ENCODE results near the gene PSD. TPM values are rescaled to one million over a fixed set of nuclear protein-coding genes. Genes with fewer than 3 reads are reported as not detected.
A peak's percentile ranks its signal among the peaks of the same experiment; 100 is the strongest.

Gene PSD
- total RNA-seq, 1 experiment from 2014 or later: 2.4 TPM

- intact Hi-C loops (cut with micrococcal nuclease; ENCODE audit: unreplicated experiment): loop anchor here (5.0 kb wide), 1 partner anchor 44 kb away; no protein-coding TSS in a partner anchor
- no peak for ATAC-seq
- no TSS peak for BruUV-seq (replicated peaks)
Observed at GRCh38 chr10:102433619-102434046, 15.0 kb upstream of the PSD start.

DNA sequence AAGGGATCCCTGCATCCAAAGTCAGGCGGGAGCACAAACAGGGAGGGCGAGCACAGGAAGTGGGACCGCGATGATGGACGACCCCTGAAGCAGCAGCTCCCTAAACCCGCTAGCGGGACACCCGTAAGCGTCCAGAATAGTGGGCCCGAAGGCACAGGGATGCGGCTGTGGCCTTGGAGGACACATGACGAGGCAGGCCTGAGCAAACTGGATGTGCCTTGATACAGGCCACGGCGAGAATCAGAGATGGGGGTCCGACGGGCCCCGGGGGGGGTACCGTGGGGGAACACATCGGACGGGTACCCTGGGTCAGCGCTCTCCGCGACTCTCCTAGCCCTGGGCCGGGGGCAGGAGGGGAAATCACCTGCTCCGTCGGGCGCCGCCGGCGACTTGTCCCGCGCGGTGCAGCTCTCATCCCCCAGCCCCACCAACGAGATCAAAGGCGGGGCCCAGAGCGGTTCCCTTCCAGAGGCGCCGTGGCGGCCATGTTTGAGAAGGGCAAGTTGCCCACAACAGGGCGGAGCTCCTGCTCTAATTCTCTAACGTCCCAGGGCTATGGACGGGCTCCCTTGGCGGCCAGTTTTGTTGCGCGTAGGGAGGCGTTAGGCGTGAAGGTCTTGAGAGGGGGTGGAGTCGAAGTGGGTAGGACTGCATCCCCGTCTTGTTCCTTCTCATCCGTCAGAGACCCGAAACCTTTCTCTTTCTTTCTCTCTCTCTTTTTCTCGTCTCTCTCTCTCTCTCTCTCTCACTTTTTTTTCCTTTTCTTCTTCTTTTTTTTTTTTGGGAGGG, 13.8 kb upstream of the PSD start, which contains the start of gene CUEDC2:
TSS of gene CUEDC2 (minus strand) at position 413 of the 789 bp plus-strand sequence. CDS start 7,386 bp downstream, outside the sequence.
- in situ Hi-C loops (cut with HindIII; ENCODE audit: low pct_unique_long_range_greater_than_20kb, low sequenced_read_pairs): no loop called here
- ATAC-seq (peak; percentile 96), DNase-seq (ENCODE audit: low read depth, low spot score) (peak; percentile 80)
- Histone ChIP-seq H3K27me3 (ENCODE audit: control insufficient read depth, insufficient read depth, low read length) (no peaks in the 10 kb centered on the region), H3K27ac (ENCODE audit: low read length) (peak within 1 kb of the TSS; percentile 97), H3K4me1 (ENCODE audit: control insufficient read depth, insufficient read depth, low read length) (peaks cover 14% of the 10 kb centered on the region), H3K4me3 (ENCODE audit: low read depth in 2 of 2, low read length in 2 of 2) (peak within 1 kb of the TSS; percentile 88 to 98), H3K9me3 (ENCODE audit: control insufficient read depth, insufficient read depth, low read depth, low read length) (no peaks in the 10 kb centered on the region), H3K36me3 (ENCODE audit: control insufficient read depth, insufficient read depth, low read length) (no peaks in the 10 kb centered on the region; the same call in 1 of the 2 replicates)
- BruUV-seq (replicated peaks): no TSS peak
- intact Hi-C loops (cut with micrococcal nuclease; ENCODE audit: unreplicated experiment): loop anchor here (5.0 kb wide), 1 partner anchor 45 kb away; no protein-coding TSS in a partner anchor
- peak in 1 of 2 experiments; percentile 68; a peak in 1 of 4 replicates for TF ChIP-seq REST (IDR thresholded peaks at IDR 0.05; ENCODE audit: insufficient read depth in 1 of 2, low read depth in 2 of 2, low read length in 1 of 2)
- peak; percentile 92 for TF ChIP-seq POLR2AphosphoS5 (IDR thresholded peaks at IDR 0.05; ENCODE audit: low read depth, low read length)
- peak; percentile 100 for TF ChIP-seq TCF7L2 (IDR thresholded peaks at IDR 0.05; ENCODE audit: low read depth, low read length)
- TF ChIP-seq, protein P1, sequence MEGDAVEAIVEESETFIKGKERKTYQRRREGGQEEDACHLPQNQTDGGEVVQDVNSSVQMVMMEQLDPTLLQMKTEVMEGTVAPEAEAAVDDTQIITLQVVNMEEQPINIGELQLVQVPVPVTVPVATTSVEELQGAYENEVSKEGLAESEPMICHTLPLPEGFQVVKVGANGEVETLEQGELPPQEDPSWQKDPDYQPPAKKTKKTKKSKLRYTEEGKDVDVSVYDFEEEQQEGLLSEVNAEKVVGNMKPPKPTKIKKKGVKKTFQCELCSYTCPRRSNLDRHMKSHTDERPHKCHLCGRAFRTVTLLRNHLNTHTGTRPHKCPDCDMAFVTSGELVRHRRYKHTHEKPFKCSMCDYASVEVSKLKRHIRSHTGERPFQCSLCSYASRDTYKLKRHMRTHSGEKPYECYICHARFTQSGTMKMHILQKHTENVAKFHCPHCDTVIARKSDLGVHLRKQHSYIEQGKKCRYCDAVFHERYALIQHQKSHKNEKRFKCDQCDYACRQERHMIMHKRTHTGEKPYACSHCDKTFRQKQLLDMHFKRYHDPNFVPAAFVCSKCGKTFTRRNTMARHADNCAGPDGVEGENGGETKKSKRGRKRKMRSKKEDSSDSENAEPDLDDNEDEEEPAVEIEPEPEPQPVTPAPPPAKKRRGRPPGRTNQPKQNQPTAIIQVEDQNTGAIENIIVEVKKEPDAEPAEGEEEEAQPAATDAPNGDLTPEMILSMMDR (IDR thresholded peaks at IDR 0.05): no peak
- peak; percentile 83; the same call in 1 of the 2 replicates for TF ChIP-seq SIN3A (IDR thresholded peaks at IDR 0.05; ENCODE audit: borderline replicate concordance, insufficient read depth, low read depth, low read length)
- POLR2A ChIA-PET: interaction anchor here (0.5 to 0.7 kb wide), 5 partner anchors 10 to 1333 kb away, joined by 3 to 7 read pairs (median 5); no protein-coding TSS in a partner anchor
- CTCF ChIA-PET: interaction anchor here (0.6 to 1.4 kb wide), 6 partner anchors 10 to 263 kb away, joined by 3 to 7 read pairs (median 5); no protein-coding TSS in a partner anchor

More at GRCh38 chr10:102433619-102434046, 15.0 kb upstream of the PSD start:
- no peak for DNase-seq (ENCODE audit: low read depth, low spot score)
- no peaks in the 10 kb centered on the region for H3K27me3 ChIP-seq (ENCODE audit: control insufficient read depth, insufficient read depth, low read length)
- H3K9me3 ChIP-seq (ENCODE audit: control insufficient read depth, insufficient read depth, low read depth, low read length): no peaks in the 10 kb centered on the region
- ChIA-PET CTCF (no interaction called here), POLR2A (interaction anchor here (0.6 kb wide), 1 partner anchor 149 kb away, joined by 3 read pairs; no protein-coding TSS in a partner anchor)
- peaks cover 14% of the 10 kb centered on the region for H3K4me1 ChIP-seq (ENCODE audit: control insufficient read depth, insufficient read depth, low read length)
- H3K27ac ChIP-seq (ENCODE audit: low read length): peak overlapping the region; percentile 97; the same call in 1 of the 2 replicates
- TF ChIP-seq, protein P1 (IDR thresholded peaks at IDR 0.05): no peak
- no peak for TF ChIP-seq POLR2AphosphoS5 (IDR thresholded peaks at IDR 0.05; ENCODE audit: low read depth, low read length)
- TF ChIP-seq SIN3A (IDR thresholded peaks at IDR 0.05; ENCODE audit: borderline replicate concordance, insufficient read depth, low read depth, low read length): no peak
- no peak for TF ChIP-seq TCF7L2 (IDR thresholded peaks at IDR 0.05; ENCODE audit: low read depth, low read length)
- no peak for TF ChIP-seq REST (IDR thresholded peaks at IDR 0.05; ENCODE audit: insufficient read depth in 1 of 2, low read depth in 2 of 2, low read length in 1 of 2)
- in situ Hi-C loops (cut with HindIII; ENCODE audit: low pct_unique_long_range_greater_than_20kb, low sequenced_read_pairs): no loop called here
- no peaks in the 10 kb centered on the region; the same call in 1 of the 2 replicates for H3K36me3 ChIP-seq (ENCODE audit: control insufficient read depth, insufficient read depth, low read length)
- H3K4me3 ChIP-seq (ENCODE audit: low read depth in 2 of 2, low read length in 2 of 2): no peak overlapping the region

Measured in Panc1 (cell line).